T-cell (primary cell): Measurements from ENCODE around the gene NCOR2. TPM values are rescaled to one million over a fixed set of nuclear protein-coding genes. Genes with fewer than 3 reads are reported as not detected.
A peak's percentile ranks its signal among the peaks of the same experiment; 100 is the strongest.

Experiments used
- ATAC-seq, 4 experiments: fragments of 200-7000 bp in 3 of 4; fragments of 150-1000 bp in 1 of 4; cut with Tn5 transposase; replicated peaks in 1 of 4; 1 replicate in 3 of 4; 2 replicates in 1 of 4; pipeline ENCODE4 v1.10.0; 2021; ENCODE audit warnings: moderate library complexity in 3 of 4, mild to moderate bottlenecking in 2 of 4, moderate number of reproducible peaks in 1 of 4
- CTCF ChIA-PET, 2 donors: fragments of 300-600 bp; sonication (Branson Sonifier 250); formaldehyde crosslinking; loops; one replicate each; lab custom pipeline; 2022; ENCODE audit warnings: antibody characterized with exemption in 2 of 2; lab: Charles Lee
- POLR2A ChIA-PET, 2 donors: fragments of 300-600 bp; sonication (Branson Sonifier 250); formaldehyde crosslinking; loops; one replicate each; lab custom pipeline; 2022; ENCODE audit warnings: antibody characterized with exemption in 2 of 2; lab: Charles Lee
- DNase-seq, 35 experiments: peaks; one replicate each; pipeline versions ENCODE4 v3.0.0 to v3.0.0-alpha.2; 2013 to 2023
- H3K27ac ChIP-seq: one replicate; pipeline ENCODE4 v1.5.1; 2013; ENCODE audit warnings: low read length
- H3K27me3 ChIP-seq, 2 experiments: replicated peaks in 1 of 2; 1 replicate in 1 of 2; 2 replicates in 1 of 2; pipeline versions ENCODE4 v1.6.1 to v1.7.0; 2013; ENCODE audit warnings: low read length in 1 of 2, mixed read lengths in 1 of 2; ENCODE audit not compliant: control insufficient read depth in 2 of 2, insufficient read depth in 2 of 2; ENCODE audit errors: extremely low read depth in 1 of 2
- H3K36me3 ChIP-seq, 2 donors: 1 replicate in 1 of 2; 2 replicates in 1 of 2; pipeline versions ENCODE4 v1.6.1 to v1.7.0; 2013; ENCODE audit warnings: low read length in 1 of 2; ENCODE audit not compliant: control insufficient read depth in 2 of 2, insufficient read depth in 1 of 2; ENCODE audit errors: extremely low read depth in 1 of 2
- H3K4me1 ChIP-seq, 2 experiments: 1 replicate in 1 of 2; 2 replicates in 1 of 2; pipeline versions ENCODE4 v1.6.1 to v1.7.0; 2013; ENCODE audit warnings: low read length in 2 of 2, mixed read lengths in 1 of 2; ENCODE audit not compliant: insufficient read depth in 2 of 2, control insufficient read depth in 1 of 2; ENCODE audit errors: extremely low read depth in 1 of 2
- H3K4me3 ChIP-seq, 2 donors: 1 replicate in 1 of 2; 2 replicates in 1 of 2; pipeline versions ENCODE4 v1.5.1 to v1.7.0; 2013; ENCODE audit warnings: mild to moderate bottlenecking in 2 of 2, low read length in 1 of 2, moderate library complexity in 1 of 2; ENCODE audit not compliant: control insufficient read depth in 1 of 2; ENCODE audit errors: extremely low read depth in 1 of 2
- H3K9me3 ChIP-seq: 2 replicates; pipeline ENCODE4 v1.7.0; 2013
- H3K27ac Mint-ChIP-seq, 2 donors: one replicate each; pipeline ENCODE4 v1.8.0; 2020 to 2021; ENCODE audit warnings: mild to moderate bottlenecking in 2 of 2, mixed read lengths in 2 of 2
- H3K27me3 Mint-ChIP-seq, 2 donors: one replicate each; pipeline ENCODE4 v1.8.0; 2021 to 2022; ENCODE audit warnings: mixed read lengths in 2 of 2
- H3K36me3 Mint-ChIP-seq: one replicate; pipeline ENCODE4 v1.8.0; 2021; ENCODE audit warnings: mixed read lengths
- H3K4me1 Mint-ChIP-seq, 3 donors: one replicate each; pipeline ENCODE4 v1.8.0; 2020 to 2022; ENCODE audit warnings: mixed read lengths in 3 of 3, mild to moderate bottlenecking in 1 of 3
- H3K4me3 Mint-ChIP-seq, 3 donors: one replicate each; pipeline ENCODE4 v1.8.0; 2020 to 2022; ENCODE audit warnings: mild to moderate bottlenecking in 3 of 3, mixed read lengths in 3 of 3, moderate library complexity in 3 of 3
- H3K9me3 Mint-ChIP-seq, 3 donors: one replicate each; pipeline ENCODE4 v1.8.0; 2020 to 2022; ENCODE audit warnings: mixed read lengths in 3 of 3
- WGBS: methylation state at CpG from one replicate; pipeline ENCODE4 v1.1.5; 2013; ENCODE audit warnings: missing lambda C conversion rate; ENCODE audit not compliant: insufficient coverage; 5-methylcytosine and 5-hydroxymethylcytosine counted together
- total RNA-seq, 35 experiments: library from RNA in 6 of 35; stranded (reverse) in 6 of 35; fragments of 120-200 nt in 1 of 35; gene quantifications; one replicate each; pipeline versions ENCODE4 v1.2.1 to v1.2.4 and lab custom pipeline; 2013 to 2026

Gene NCOR2
- total RNA-seq, 5 donors from 2014 or later (not counting 1 experiment from before 2014, with no cell fraction given), result 108 to 140 (median 127) TPM

GRCh38 chr12:124563809-124564208 is 3.6 kb downstream of the NCOR2 start:
- peaks cover 0 to 9% of the 10 kb centered on the region in 2 donors for H3K36me3 ChIP-seq
- Mint-ChIP-seq H3K36me3 (no peaks in the 10 kb centered on the region), H3K4me1 (peaks cover 37 to 57% (median 48%) of the 10 kb centered on the region in 3 donors), H3K27me3 (no peaks in the 10 kb centered on the region), H3K4me3 (peak overlapping the region in 2 of 3 donors; percentile 21 to 86), H3K9me3 (no peaks in the 10 kb centered on the region), H3K27ac (peak overlapping the region in 1 of 2 donors; percentile 28)
- no peaks in the 10 kb centered on the region for H3K9me3 ChIP-seq
- WGBS, result 100% methylated on average over 3 of the region's 10 CpGs
- ATAC-seq (no peak), DNase-seq (no peak)
- no peaks in the 10 kb centered on the region for H3K27me3 ChIP-seq
- no peak overlapping the region for H3K4me3 ChIP-seq
- POLR2A ChIA-PET, result interaction anchor here (0.5 to 0.7 kb wide), 2 partner anchors 90 to 365 kb away, joined by 3 to 6 read pairs; no protein-coding TSS in a partner anchor
- peaks cover 17 to 50% of the 10 kb centered on the region in 2 experiments for H3K4me1 ChIP-seq
- CTCF ChIA-PET, result no interaction called here
- H3K27ac ChIP-seq, result no peak overlapping the region

DNA sequence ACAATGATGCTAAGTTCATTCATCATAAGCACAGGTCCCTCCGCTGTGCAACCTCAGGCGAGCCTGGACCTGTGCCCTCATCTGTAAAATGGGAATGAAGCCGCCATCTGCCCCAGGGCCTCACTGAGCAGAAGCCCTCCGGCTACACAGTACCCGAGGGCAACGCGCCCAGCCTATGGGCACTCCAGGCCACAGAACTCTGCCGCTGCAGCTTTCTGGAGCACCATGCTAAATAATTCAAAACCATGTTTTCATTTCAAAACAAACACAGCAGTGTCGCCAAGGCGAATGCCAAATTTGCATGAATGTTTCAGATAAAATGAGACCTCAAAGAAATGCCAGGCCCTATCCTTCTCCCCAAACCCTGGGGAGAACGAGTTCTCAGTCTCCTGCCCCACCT is 4.0 kb downstream of the NCOR2 start:
- Histone ChIP-seq H3K36me3 (peaks cover 0 to 13% of the 10 kb centered on the region in 2 donors), H3K27me3 (no peaks in the 10 kb centered on the region), H3K9me3 (no peaks in the 10 kb centered on the region), H3K27ac (no peak overlapping the region), H3K4me3 (no peak overlapping the region), H3K4me1 (peaks cover 16 to 46% of the 10 kb centered on the region in 2 experiments)
- Mint-ChIP-seq H3K9me3 (no peaks in the 10 kb centered on the region), H3K4me1 (peaks cover 37 to 57% (median 48%) of the 10 kb centered on the region in 3 donors), H3K27ac (no peak overlapping the region), H3K4me3 (peak overlapping the region in 1 of 3 donors; percentile 86), H3K36me3 (no peaks in the 10 kb centered on the region), H3K27me3 (no peaks in the 10 kb centered on the region)
- ATAC-seq, result no peak
- CTCF ChIA-PET, result no interaction called here
- WGBS, result 90% methylated on average over 10 of the region's 11 CpGs
- POLR2A ChIA-PET, result no interaction called here
- DNase-seq, result no peak

DNA sequence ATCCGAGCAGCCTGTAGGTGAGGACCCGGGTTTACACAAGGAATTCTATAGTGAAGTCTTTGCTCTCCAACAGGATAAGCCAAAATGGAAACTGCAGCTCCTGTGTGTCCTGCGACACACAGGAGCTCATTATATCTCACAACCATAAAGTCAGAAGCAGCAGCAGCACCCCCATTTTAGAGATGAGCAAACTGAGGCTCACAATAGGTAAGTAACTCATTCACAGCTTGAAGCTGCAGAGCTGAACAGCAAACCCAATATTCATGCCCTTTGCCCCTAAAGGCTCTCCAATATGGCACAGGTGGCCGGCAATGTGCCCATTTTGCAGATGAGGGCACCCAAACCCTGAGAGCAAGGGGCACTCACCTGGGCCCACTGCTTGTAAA is 4.6 kb downstream of the NCOR2 start:
- DNase-seq (no peak), ATAC-seq (no peak)
- no peaks in the 10 kb centered on the region for H3K27me3 Mint-ChIP-seq
- no peaks in the 10 kb centered on the region for H3K36me3 Mint-ChIP-seq
- H3K4me3 ChIP-seq, result no peak overlapping the region
- no peak overlapping the region for H3K4me3 Mint-ChIP-seq
- 93% methylated on average over 2 of the region's 4 CpGs for WGBS
- H3K27ac Mint-ChIP-seq, result no peak overlapping the region
- ChIA-PET POLR2A (interaction anchor here in 1 of 2 donors (0.5 kb wide), 1 partner anchor 21 kb away, joined by 3 read pairs; no protein-coding TSS in a partner anchor), CTCF (no interaction called here)
- no peak overlapping the region for H3K27ac ChIP-seq
- no peaks in the 10 kb centered on the region for H3K9me3 ChIP-seq
- peaks cover 12 to 40% of the 10 kb centered on the region in 2 experiments for H3K4me1 ChIP-seq
- H3K36me3 ChIP-seq, result peaks cover 0 to 14% of the 10 kb centered on the region in 2 donors
- H3K27me3 ChIP-seq, result no peaks in the 10 kb centered on the region
- peaks cover 37 to 55% (median 45%) of the 10 kb centered on the region in 3 donors for H3K4me1 Mint-ChIP-seq
- H3K9me3 Mint-ChIP-seq, result no peaks in the 10 kb centered on the region

DNA sequence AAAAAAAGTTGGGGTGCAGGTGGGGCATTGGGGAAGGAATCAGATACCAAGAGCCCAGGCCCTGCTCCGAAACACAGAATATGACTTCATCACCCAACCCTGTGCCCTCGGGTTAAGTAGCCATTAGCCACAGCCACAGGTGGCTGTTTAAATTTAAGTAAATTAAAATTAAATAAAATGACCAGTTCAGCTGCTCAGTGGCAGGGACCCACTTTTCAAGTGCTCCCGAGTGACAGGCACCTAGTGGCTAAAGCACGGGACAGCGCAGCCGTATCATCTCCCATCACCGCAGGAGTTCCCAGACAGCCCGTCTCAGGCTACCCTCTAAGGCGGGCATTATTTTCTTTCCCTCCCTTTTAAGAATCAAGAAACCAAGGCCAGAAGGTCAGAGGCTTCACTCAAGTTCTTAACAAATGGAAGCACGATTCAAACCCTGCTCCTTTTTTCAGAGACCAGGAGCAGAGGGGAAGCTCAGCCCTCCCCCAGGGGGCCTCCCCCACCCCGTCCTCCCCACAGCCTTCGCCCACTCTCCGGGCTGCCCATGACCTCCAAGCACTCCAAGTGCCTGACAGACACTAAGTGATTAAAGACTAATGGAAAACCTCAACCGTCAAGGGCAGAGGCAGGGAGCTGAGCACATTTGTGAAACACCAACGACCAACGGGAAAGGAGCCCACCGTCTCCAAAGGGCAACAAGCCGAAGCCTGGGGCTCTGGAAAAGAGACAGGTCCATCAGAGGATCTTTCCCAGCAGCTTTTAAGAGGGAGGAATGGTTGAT is 5.2 kb downstream of the NCOR2 start:
- H3K9me3 ChIP-seq, result no peaks in the 10 kb centered on the region
- H3K27me3 ChIP-seq, result no peaks in the 10 kb centered on the region
- no peak for DNase-seq
- Mint-ChIP-seq H3K27ac (no peak overlapping the region), H3K4me3 (no peak overlapping the region), H3K27me3 (no peaks in the 10 kb centered on the region), H3K36me3 (no peaks in the 10 kb centered on the region), H3K9me3 (no peaks in the 10 kb centered on the region), H3K4me1 (peaks cover 37 to 58% (median 47%) of the 10 kb centered on the region in 3 donors)
- ATAC-seq, result no peak
- WGBS, result 93% methylated on average over 7 of the region's 18 CpGs
- H3K36me3 ChIP-seq, result peaks cover 0 to 14% of the 10 kb centered on the region in 2 donors
- CTCF ChIA-PET, result no interaction called here
- no peak overlapping the region for H3K4me3 ChIP-seq
- POLR2A ChIA-PET, result interaction anchor here in 1 of 2 donors (0.5 kb wide), 1 partner anchor 20 kb away, joined by 3 read pairs; no protein-coding TSS in a partner anchor
- peaks cover 12 to 38% of the 10 kb centered on the region in 2 experiments for H3K4me1 ChIP-seq
- H3K27ac ChIP-seq, result no peak overlapping the region

DNA sequence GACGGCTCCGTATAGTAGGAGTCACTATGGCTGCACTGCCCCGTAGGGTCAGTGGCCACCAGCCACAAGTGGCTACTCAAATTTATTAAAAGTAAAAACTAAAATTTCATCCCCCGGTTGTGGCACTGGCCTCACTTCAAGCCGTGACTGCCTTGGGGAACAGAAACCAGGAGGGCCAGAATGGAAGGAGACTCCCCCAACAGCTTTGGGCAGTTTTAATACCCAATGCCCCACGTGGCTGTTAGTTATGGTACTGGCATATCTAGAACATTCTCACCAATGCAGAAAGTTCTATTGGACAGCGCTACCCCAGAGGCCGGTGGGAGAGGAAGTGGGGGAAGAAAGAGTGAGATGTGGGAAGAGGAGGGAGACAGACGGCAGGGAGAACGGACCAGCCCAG is 6.2 kb downstream of the NCOR2 start:
- 87% methylated on average over 6 of the region's 10 CpGs for WGBS
- no peak overlapping the region for H3K27ac ChIP-seq
- H3K9me3 Mint-ChIP-seq, result no peaks in the 10 kb centered on the region
- POLR2A ChIA-PET, result no interaction called here
- H3K36me3 ChIP-seq, result peaks cover 0 to 14% of the 10 kb centered on the region in 2 donors
- no peaks in the 10 kb centered on the region for H3K27me3 Mint-ChIP-seq
- no peaks in the 10 kb centered on the region for H3K27me3 ChIP-seq
- DNase-seq (no peak), ATAC-seq (no peak)
- CTCF ChIA-PET, result interaction anchor here in 1 of 2 donors (0.5 kb wide), 1 partner anchor 13 kb away, joined by 3 read pairs; no protein-coding TSS in a partner anchor
- no peaks in the 10 kb centered on the region for H3K36me3 Mint-ChIP-seq
- H3K4me3 Mint-ChIP-seq, result no peak overlapping the region
- peak overlapping the region in 1 of 2 donors; percentile 49 for H3K27ac Mint-ChIP-seq
- no peaks in the 10 kb centered on the region for H3K9me3 ChIP-seq
- no peak overlapping the region for H3K4me3 ChIP-seq
- H3K4me1 ChIP-seq, result peaks cover 12 to 39% of the 10 kb centered on the region in 2 experiments
- H3K4me1 Mint-ChIP-seq, result peaks cover 43 to 63% (median 53%) of the 10 kb centered on the region in 3 donors

GRCh38 chr12:124560146-124560890 is 7.1 kb downstream of the NCOR2 start:
- Mint-ChIP-seq H3K27me3 (no peaks in the 10 kb centered on the region), H3K4me3 (no peak overlapping the region), H3K36me3 (no peaks in the 10 kb centered on the region), H3K27ac (no peak overlapping the region), H3K9me3 (no peaks in the 10 kb centered on the region), H3K4me1 (peaks cover 44 to 63% (median 55%) of the 10 kb centered on the region in 3 donors)
- POLR2A ChIA-PET, result no interaction called here
- no peaks in the 10 kb centered on the region for H3K9me3 ChIP-seq
- 96% methylated on average over 20 of the region's 21 CpGs for WGBS
- no peak overlapping the region for H3K4me3 ChIP-seq
- CTCF ChIA-PET, result interaction anchor here in 1 of 2 donors (0.5 kb wide), 1 partner anchor 14 kb away, joined by 3 read pairs; no protein-coding TSS in a partner anchor
- no peaks in the 10 kb centered on the region for H3K27me3 ChIP-seq
- H3K36me3 ChIP-seq, result peaks cover 0 to 14% of the 10 kb centered on the region in 2 donors
- no peak overlapping the region for H3K27ac ChIP-seq
- no peak for ATAC-seq
- H3K4me1 ChIP-seq, result peaks cover 10 to 39% of the 10 kb centered on the region in 2 experiments
- no peak for DNase-seq
